ENCODE measurements around the gene PDCD6IP.

DNA sequence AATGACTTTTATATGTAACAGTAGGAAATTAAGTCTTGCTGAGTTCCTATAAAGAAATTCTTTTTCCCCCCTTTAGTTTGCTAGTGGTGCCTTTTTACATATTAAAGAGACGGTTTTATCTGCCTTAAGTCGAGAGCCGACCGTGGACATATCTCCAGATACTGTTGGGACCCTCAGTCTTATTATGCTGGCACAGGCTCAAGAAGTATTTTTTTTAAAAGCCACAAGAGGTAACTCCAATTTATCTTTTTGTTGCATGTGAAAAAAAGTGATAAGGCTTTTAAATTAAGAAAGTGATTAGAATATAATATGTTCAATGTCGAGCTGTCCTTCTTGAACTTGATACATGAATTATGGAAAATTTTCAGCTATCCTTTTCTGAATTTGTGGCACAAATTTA, 26.7 kb downstream of the PDCD6IP start:
- no peak for TF ChIP-seq POLR2A (IDR thresholded peaks at IDR 0.05)
- TF ChIP-seq, protein P1, sequence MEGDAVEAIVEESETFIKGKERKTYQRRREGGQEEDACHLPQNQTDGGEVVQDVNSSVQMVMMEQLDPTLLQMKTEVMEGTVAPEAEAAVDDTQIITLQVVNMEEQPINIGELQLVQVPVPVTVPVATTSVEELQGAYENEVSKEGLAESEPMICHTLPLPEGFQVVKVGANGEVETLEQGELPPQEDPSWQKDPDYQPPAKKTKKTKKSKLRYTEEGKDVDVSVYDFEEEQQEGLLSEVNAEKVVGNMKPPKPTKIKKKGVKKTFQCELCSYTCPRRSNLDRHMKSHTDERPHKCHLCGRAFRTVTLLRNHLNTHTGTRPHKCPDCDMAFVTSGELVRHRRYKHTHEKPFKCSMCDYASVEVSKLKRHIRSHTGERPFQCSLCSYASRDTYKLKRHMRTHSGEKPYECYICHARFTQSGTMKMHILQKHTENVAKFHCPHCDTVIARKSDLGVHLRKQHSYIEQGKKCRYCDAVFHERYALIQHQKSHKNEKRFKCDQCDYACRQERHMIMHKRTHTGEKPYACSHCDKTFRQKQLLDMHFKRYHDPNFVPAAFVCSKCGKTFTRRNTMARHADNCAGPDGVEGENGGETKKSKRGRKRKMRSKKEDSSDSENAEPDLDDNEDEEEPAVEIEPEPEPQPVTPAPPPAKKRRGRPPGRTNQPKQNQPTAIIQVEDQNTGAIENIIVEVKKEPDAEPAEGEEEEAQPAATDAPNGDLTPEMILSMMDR (IDR thresholded peaks at IDR 0.05) = no peak
- TF ChIP-seq POLR2AphosphoS5 (IDR thresholded peaks at IDR 0.05) = no peak

All from breast epithelium (tissue), 3 donors.